Measurements from ENCODE around the gene SRP54. TPM values are rescaled to one million over a fixed set of nuclear protein-coding genes. Genes with fewer than 3 reads are reported as not detected.

The SRP54 gene
- total RNA-seq, 1 donor from 2014 or later: 105 TPM

GRCh38 chr14:34999500-34999899 lies 16.7 kb downstream of the SRP54 start:
- DNase-seq (ENCODE audit: low spot score): no peak
- H3K27ac ChIP-seq: no peak overlapping the region
- H3K36me3 ChIP-seq: no peaks in the 10 kb centered on the region
- H3F3A ChIP-seq (ENCODE audit: low read depth): peaks cover 11% of the 10 kb centered on the region
- no peak for TF ChIP-seq CTCF (IDR thresholded peaks at IDR 0.05)
- TF ChIP-seq EZH2phosphoT487 (IDR thresholded peaks at IDR 0.05): no peak
- TF ChIP-seq EZH2 (IDR thresholded peaks at IDR 0.05): no peak
- Mint-ChIP-seq H3K27me3 (ENCODE audit: insufficient read depth, low read depth) (peaks cover 4% of the 10 kb centered on the region), H3K4me3 (no peak overlapping the region), H3K36me3 (peaks cover 8% of the 10 kb centered on the region), H3K4me1 (no peaks in the 10 kb centered on the region), H3K27ac (no peak overlapping the region), H3K9me3 (no peaks in the 10 kb centered on the region)
- H3K4me1 ChIP-seq: peaks cover 16% of the 10 kb centered on the region
- H3K9me3 ChIP-seq (ENCODE audit: low read depth): no peaks in the 10 kb centered on the region
- no peak overlapping the region for H2AFZ ChIP-seq (replicated peaks)
- no peak overlapping the region for H3K4me3 ChIP-seq
- H4K20me1 ChIP-seq (ENCODE audit: low read depth): peaks cover 13% of the 10 kb centered on the region
- H3K9ac ChIP-seq: no peak overlapping the region
- H3K27me3 ChIP-seq: no peaks in the 10 kb centered on the region
- peaks cover 23% of the 10 kb centered on the region for H3K79me2 ChIP-seq (ENCODE audit: low read depth)
- H3K4me2 ChIP-seq: no peak overlapping the region

- DNase-seq (ENCODE audit: low spot score): no peak
- Mint-ChIP-seq H3K27ac (no peak overlapping the region), H3K27me3 (ENCODE audit: insufficient read depth, low read depth) (peaks cover 4% of the 10 kb centered on the region), H3K36me3 (peaks cover 10% of the 10 kb centered on the region), H3K4me1 (no peaks in the 10 kb centered on the region), H3K9me3 (no peaks in the 10 kb centered on the region), H3K4me3 (no peak overlapping the region)
- Histone ChIP-seq H3K9ac (no peak overlapping the region), H3K4me2 (no peak overlapping the region), H3K4me1 (peaks cover 16% of the 10 kb centered on the region), H3K27me3 (no peaks in the 10 kb centered on the region), H4K20me1 (ENCODE audit: low read depth) (peaks cover 13% of the 10 kb centered on the region), H3K27ac (no peak overlapping the region), H3K4me3 (no peak overlapping the region), H3K9me3 (ENCODE audit: low read depth) (no peaks in the 10 kb centered on the region), H3K79me2 (ENCODE audit: low read depth) (peaks cover 6% of the 10 kb centered on the region), H3K36me3 (peaks cover under 1% of the 10 kb centered on the region), H3F3A (ENCODE audit: low read depth) (peaks cover 11% of the 10 kb centered on the region), H2AFZ (replicated peaks) (no peak overlapping the region)
- TF ChIP-seq EZH2phosphoT487 (IDR thresholded peaks at IDR 0.05): no peak
- no peak for TF ChIP-seq CTCF (IDR thresholded peaks at IDR 0.05)
- no peak for TF ChIP-seq EZH2 (IDR thresholded peaks at IDR 0.05)
Observed at GRCh38 chr14:35001621-35002020, 18.8 kb downstream of the SRP54 start.

GRCh38 chr14:35004839-35005238 lies 22.0 kb downstream of the SRP54 start:
- Mint-ChIP-seq H3K36me3 (peaks cover 12% of the 10 kb centered on the region), H3K27me3 (ENCODE audit: insufficient read depth, low read depth) (peaks cover 4% of the 10 kb centered on the region), H3K4me1 (no peaks in the 10 kb centered on the region), H3K9me3 (no peaks in the 10 kb centered on the region), H3K4me3 (no peak overlapping the region), H3K27ac (no peak overlapping the region)
- TF ChIP-seq EZH2 (IDR thresholded peaks at IDR 0.05): no peak
- no peak for TF ChIP-seq CTCF (IDR thresholded peaks at IDR 0.05)
- TF ChIP-seq EZH2phosphoT487 (IDR thresholded peaks at IDR 0.05): no peak
- H3K4me3 ChIP-seq: no peak overlapping the region
- H3K79me2 ChIP-seq (ENCODE audit: low read depth): no peaks in the 10 kb centered on the region
- no peaks in the 10 kb centered on the region for H4K20me1 ChIP-seq (ENCODE audit: low read depth)
- no peak for DNase-seq (ENCODE audit: low spot score)
- H3K9me3 ChIP-seq (ENCODE audit: low read depth): no peaks in the 10 kb centered on the region
- no peaks in the 10 kb centered on the region for H3K27me3 ChIP-seq
- no peak overlapping the region for H3K4me2 ChIP-seq
- no peak overlapping the region for H3K9ac ChIP-seq
- H3K4me1 ChIP-seq: no peaks in the 10 kb centered on the region
- peaks cover 7% of the 10 kb centered on the region for H3K36me3 ChIP-seq
- H3F3A ChIP-seq (ENCODE audit: low read depth): peaks cover 4% of the 10 kb centered on the region
- H2AFZ ChIP-seq (replicated peaks): no peak overlapping the region
- H3K27ac ChIP-seq: no peak overlapping the region

Data from neural progenitor cell (in vitro differentiated cells).